Pancreas (tissue), 10 donors: ENCODE measurements around the gene SCARF2. TPM values are rescaled to one million over a fixed set of nuclear protein-coding genes. Genes with fewer than 3 reads are reported as not detected.

Source experiments
- ATAC-seq, 4 donors: fragments of 200-7000 bp; cut with Tn5 transposase; one replicate each; pipeline versions ENCODE4 v1.8.0 to v1.9.1; 2020; ENCODE audit warnings: mild to moderate bottlenecking in 4 of 4, moderate library complexity in 4 of 4
- DNase-seq, 6 donors: peaks; one replicate each; pipeline ENCODE4 v3.0.0-alpha.2; 2020
- FAIRE-seq: peaks from 2 replicates; lab custom pipeline; 2012; peaks lifted over from hg19 to GRCh38; lab: Jason Lieb, UNC
- H3K27ac ChIP-seq, 4 donors: fragments of 200-600 bp; sonication (generic); 1 replicate in 3 of 4; 2 replicates in 1 of 4; pipeline versions ENCODE4 v1.5.0 to v1.8.0; 2020
- H3K27me3 ChIP-seq, 4 donors: fragments of 200-600 bp; one replicate each; pipeline ENCODE4 v1.8.0; 2021
- H3K36me3 ChIP-seq, 3 donors: fragments of 200-600 bp; sonication (generic) in 1 of 3; one replicate each; pipeline versions ENCODE4 v1.5.0 to v1.8.0; 2020 to 2021
- H3K4me1 ChIP-seq, 3 donors: fragments of 200-600 bp; one replicate each; pipeline ENCODE4 v1.8.0; 2021
- H3K4me3 ChIP-seq, 4 donors: fragments of 200-600 bp; sonication (generic) in 2 of 4; one replicate each; pipeline versions ENCODE4 v1.5.0 to v1.8.0; 2020 to 2021
- H3K9me3 ChIP-seq, 4 donors: fragments of 200-600 bp; one replicate each; pipeline ENCODE4 v1.8.0; 2021
- CTCF ChIP-seq, 4 donors: fragments of 200-600 bp; sonication (generic) in 3 of 4; IDR thresholded peaks; one replicate each; pipeline versions ENCODE4 v1.5.0 to v1.8.0; 2021; ENCODE audit warnings: antibody characterized with exemption in 4 of 4
- WGBS, 2 donors: extraction: QIAGEN DNeasy Blood & Tissue Kit; methylation state at CpG; one replicate each; pipeline ENCODE4 v1.1.7; 2013; 5-methylcytosine and 5-hydroxymethylcytosine counted together
- intact Hi-C, 3 donors: fragments of 100-400 bp; cut with DNase I; formaldehyde crosslinking; loops; one replicate each; pipeline versions ENCODE4 v1.11.1 to v1.14.2; 2022
- polyA plus RNA-seq, 2 donors: library from polyadenylated mRNA; stranded (reverse); fragments of 200-250 nt; gene quantifications; one replicate each; pipeline ENCODE4 v1.2.3, GENCODE V29; 2013
- total RNA-seq, 6 donors: library from RNA; stranded (reverse); fragmentation: NEBNext Ultra II Directional in 4 of 6; extraction: Animal tissue kit (Norgen Biotek cat#: 25700) in 4 of 6; gene quantifications; one replicate each; pipeline versions ENCODE4 v1.2.1 to v1.2.4, GENCODE V29; 2021 to 2023
- donor health status: healthy with polysubstance abuse.
- donor health status: DM: no; HTN: no; CAD: no; lungs with moderate emphysema.
- donor health status: DM: no; HTN: no; CAD: no.
- donor health status: control.
- donor health status: control.
- donor health status: Bipolar disorder and iron deficiency.
- donor health status: DM: yes; HTN: yes; CAD: no.
- donor health status: DM: no; HTN: no; CAD: no.
- donor health status: DM: no; HTN: no; CAD: no.
- donor health status: DM: yes; HTN: yes; CAD: no.

Gene SCARF2
- total and polyA plus RNA-seq, 8 donors, result 1.1 to 5.2 (median 1.5) TPM

- no peaks in the 10 kb centered on the region for H3K27me3 ChIP-seq
- peak in 3 of 6 donors; percentile 11 to 43 (median 40) for DNase-seq
- H3K4me3 ChIP-seq, result no peak overlapping the region
- no peak overlapping the region for H3K27ac ChIP-seq
- ATAC-seq, result no peak
- no peaks in the 10 kb centered on the region for H3K9me3 ChIP-seq
- intact Hi-C loops, result no loop called here
- peaks cover 0 to 10% (median 4%) of the 10 kb centered on the region in 3 donors for H3K36me3 ChIP-seq
- WGBS, 2 donors, result 91 to 98% methylated on average over 4 to 5 of the region's 5 CpGs
- peaks cover 0 to 4% (median 3%) of the 10 kb centered on the region in 3 donors for H3K4me1 ChIP-seq
- no peak for FAIRE-seq
- TF ChIP-seq CTCF (IDR thresholded peaks at IDR 0.05), result no peak
These were observed 2.4 kb upstream of the SCARF2 start for GRCh38 chr22:20439928-20440575.

GRCh38 chr22:20439556-20439927 lies 1.9 kb upstream of the SCARF2 start:
- ATAC-seq, result no peak
- DNase-seq, result no peak
- Histone ChIP-seq H3K27ac (no peak overlapping the region), H3K4me1 (peaks cover 0 to 4% (median 3%) of the 10 kb centered on the region in 3 donors), H3K36me3 (peaks cover 0 to 10% (median 4%) of the 10 kb centered on the region in 3 donors), H3K4me3 (no peak overlapping the region), H3K9me3 (no peaks in the 10 kb centered on the region), H3K27me3 (no peaks in the 10 kb centered on the region)
- no peak for FAIRE-seq
- no peak for TF ChIP-seq CTCF (IDR thresholded peaks at IDR 0.05)
- intact Hi-C loops, result no loop called here
- 92 to 95% methylated on average over 4 of the region's 4 CpGs for WGBS, 2 donors

DNA sequence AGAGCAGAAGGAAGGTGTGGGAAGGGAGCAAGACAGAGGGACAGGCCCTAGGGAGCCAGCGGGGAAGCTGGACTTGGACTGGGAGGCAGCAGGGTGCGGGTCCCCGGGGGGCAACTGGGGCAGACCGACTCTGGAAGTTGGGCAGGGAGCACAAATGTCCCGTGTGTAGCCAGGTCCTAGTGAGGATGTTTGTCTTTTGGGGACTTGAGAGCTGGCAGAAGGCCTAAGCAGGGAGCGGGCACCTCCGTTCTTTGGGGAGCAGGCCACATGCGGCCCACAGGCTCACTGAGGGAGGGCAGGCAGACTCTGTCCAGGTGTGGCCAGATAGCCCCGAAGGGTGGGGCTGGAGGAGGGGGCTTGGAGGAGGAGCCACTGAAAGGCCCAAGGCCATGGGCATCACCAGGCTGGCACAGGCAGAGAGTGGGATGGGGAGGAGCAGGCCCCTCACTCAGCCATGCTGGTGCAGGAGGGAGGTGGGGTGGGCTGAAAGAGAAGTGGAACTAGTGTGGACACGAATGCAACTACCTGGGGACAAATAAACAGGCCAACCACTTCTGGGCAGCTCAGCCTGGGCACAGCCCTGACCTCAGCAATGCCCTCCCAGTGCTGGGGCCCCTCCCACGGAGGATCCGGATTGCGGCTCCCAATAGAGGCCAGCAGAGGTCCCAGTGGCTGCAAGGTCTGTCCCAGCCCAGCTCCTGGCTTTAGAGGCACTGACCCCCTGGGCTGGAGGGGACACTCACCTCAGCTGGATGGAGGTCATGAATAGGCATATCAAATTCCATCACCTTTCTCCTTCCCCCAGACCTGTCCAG lies 1.3 kb upstream of the SCARF2 start:
- FAIRE-seq (no peak), DNase-seq (peak in 1 of 6 donors; percentile 55), ATAC-seq (peak in 3 of 4 donors; percentile 11 to 36 (median 33))
- Histone ChIP-seq H3K27me3 (no peaks in the 10 kb centered on the region), H3K27ac (no peak overlapping the region), H3K4me3 (no peak overlapping the region), H3K4me1 (peaks cover 0 to 4% (median 3%) of the 10 kb centered on the region in 3 donors), H3K36me3 (peaks cover 0 to 10% (median 0%) of the 10 kb centered on the region in 3 donors), H3K9me3 (no peaks in the 10 kb centered on the region)
- 58 to 67% methylated on average over 13 of the region's 13 CpGs for WGBS, 2 donors
- intact Hi-C loops, result no loop called here
- TF ChIP-seq CTCF (IDR thresholded peaks at IDR 0.05), result no peak

GRCh38 chr22:20438427-20438677 lies 727 bp upstream of the SCARF2 start:
- Histone ChIP-seq H3K9me3 (no peaks in the 10 kb centered on the region), H3K27ac (no peak overlapping the region), H3K4me1 (peaks cover 0 to 4% (median 3%) of the 10 kb centered on the region in 3 donors), H3K27me3 (no peaks in the 10 kb centered on the region), H3K36me3 (peaks cover 0 to 9% (median 0%) of the 10 kb centered on the region in 3 donors), H3K4me3 (peak overlapping the region in 2 of 4 donors; percentile 36 to 49)
- ATAC-seq, result no peak
- intact Hi-C loops, result no loop called here
- WGBS, 2 donors, result 39 to 47% methylated on average over 6 of the region's 6 CpGs
- TF ChIP-seq CTCF (IDR thresholded peaks at IDR 0.05), result no peak
- FAIRE-seq, result no peak
- no peak for DNase-seq
